Erythroblast (primary cell): Measurements from ENCODE around the gene MOCS2.

ENCODE experiments used
- GATA1 ChIP-seq: IDR thresholded peaks from 2 replicates; pipeline ENCODE4 v1.6.1; 2011; ENCODE audit warnings: low read depth, mild to moderate bottlenecking, control low read depth, low read length, moderate library complexity
- POLR2A ChIP-seq: IDR thresholded peaks from 2 replicates; pipeline ENCODE4 v1.6.1; 2011; ENCODE audit warnings: mild to moderate bottlenecking, low read length

GRCh38 chr5:53052499-53052898 lies 57.1 kb downstream of the MOCS2 start:
- TF ChIP-seq POLR2A (no peak), GATA1 (no peak)
